HCT116 (cell line): ENCODE results near the gene MTARC2. TPM values are rescaled to one million over a fixed set of nuclear protein-coding genes. Genes with fewer than 3 reads are reported as not detected.

ENCODE experiments used
- ATAC-seq: fragments of 200-7000 bp; cut with Tn5 transposase; 2 replicates; pipeline ENCODE4 v1.9.1; 2020; ENCODE audit warnings: mild to moderate bottlenecking, moderate library complexity
- BruUV-seq: library from RNA; stranded (reverse); fragments of 400-500 nt; replicated peaks from 2 replicates; lab custom pipeline; 2021; lab: Mats Ljungman, UMichigan
- CTCF ChIA-PET: fragments of 300-600 bp; sonication (Branson Sonifier 250); formaldehyde crosslinking; loops from one replicate; lab custom pipeline; 2021; ENCODE audit warnings: antibody characterized with exemption; lab: Charles Lee
- POLR2A ChIA-PET: fragments of 300-600, 350-600 bp; sonication (Branson Sonifier 250); formaldehyde crosslinking; loops from one replicate; lab custom pipeline; 2021; ENCODE audit warnings: antibody characterized with exemption; lab: Charles Lee
- RAD21 ChIA-PET, 2 experiments: fragments of 300-600 bp; sonication (Branson Sonifier 250); formaldehyde crosslinking; loops; one replicate each; lab custom pipeline; 2023; ENCODE audit warnings: low total read pairs in 2 of 2; ENCODE audit not compliant: uncharacterized antibody in 2 of 2, unreplicated experiment in 2 of 2, low non-redundant PET in 1 of 2; lab: Charles Lee
- DNase-seq: peaks from one replicate; pipeline ENCODE4 v3.0.0-alpha.2; 2010; ENCODE audit warnings: low read depth, low spot score
- H2AFZ ChIP-seq: fragments of 200-600 bp; shearing (Covaris generic), sonication (generic); 2 replicates; pipeline ENCODE4 v1.6.1; 2017; ENCODE audit warnings: low read depth, mixed run types, mixed read lengths, antibody characterized with exemption, low read length; ENCODE audit not compliant: poor library complexity, severe bottlenecking
- H3K27ac ChIP-seq: 2 replicates; pipeline ENCODE4 v1.5.1; 2012; ENCODE audit warnings: low read depth, low read length
- H3K27me3 ChIP-seq: fragments of 200-600 bp; sonication (generic); 2 replicates; pipeline ENCODE4 v1.6.1; 2016; ENCODE audit warnings: mixed run types, low read length, mixed read lengths; ENCODE audit not compliant: insufficient read depth
- H3K36me3 ChIP-seq, 2 experiments: fragments of 200-500 bp in 1 of 2; fragments of 200-600 bp in 1 of 2; sonication (Bioruptor generic) in 1 of 2; sonication (generic) in 1 of 2; 2 replicates each; pipeline versions ENCODE4 v1.5.1 to v1.6.1; 2014 to 2016; ENCODE audit warnings: low read length in 2 of 2, inconsistent platforms in 1 of 2, mixed read lengths in 1 of 2, mixed run types in 1 of 2; ENCODE audit not compliant: insufficient read depth in 2 of 2, control insufficient read depth in 1 of 2
- H3K4me1 ChIP-seq, 2 experiments: fragments of 200-600 bp in 1 of 2; sonication (generic) in 1 of 2; 2 replicates each; pipeline versions ENCODE4 v1.5.1 to v1.6.1; 2012 to 2017; ENCODE audit warnings: low read length in 2 of 2, inconsistent platforms in 1 of 2, mild to moderate bottlenecking in 1 of 2, mixed read lengths in 1 of 2, mixed run types in 1 of 2, moderate library complexity in 1 of 2; ENCODE audit not compliant: insufficient read depth in 2 of 2, control insufficient read depth in 1 of 2
- H3K4me2 ChIP-seq: fragments of 200-600 bp; sonication (generic); 2 replicates; pipeline ENCODE4 v1.6.1; 2017; ENCODE audit warnings: mixed run types, low read length, mixed read lengths
- H3K4me3 ChIP-seq, 2 experiments: fragments of 200-600 bp in 1 of 2; sonication (generic) in 1 of 2; replicated peaks in 1 of 2; 2 replicates each; pipeline ENCODE4 v1.5.1; 2011 to 2016; ENCODE audit warnings: low read length in 2 of 2, control low read depth in 1 of 2, low read depth in 1 of 2, mild to moderate bottlenecking in 1 of 2, mixed read lengths in 1 of 2, mixed run types in 1 of 2
- H3K79me2 ChIP-seq: fragments of 200-600 bp; sonication (generic); 2 replicates; pipeline ENCODE4 v1.6.1; 2017; ENCODE audit warnings: mild to moderate bottlenecking, mixed run types, low read length, moderate library complexity, mixed read lengths; ENCODE audit not compliant: insufficient read depth
- H3K9ac ChIP-seq: fragments of 200-600 bp; sonication (generic); 2 replicates; pipeline ENCODE4 v1.6.1; 2016; ENCODE audit warnings: low read length, mixed read lengths
- H3K9me2 ChIP-seq: fragments of 200-600 bp; sonication (generic), shearing (Covaris generic); 2 replicates; pipeline ENCODE4 v1.6.1; 2017; ENCODE audit warnings: mixed run types, mild to moderate bottlenecking, moderate library complexity; ENCODE audit not compliant: insufficient read depth
- H3K9me3 ChIP-seq, 2 experiments: fragments of 200-500 bp in 1 of 2; fragments of 200-600 bp in 1 of 2; sonication (Bioruptor generic) in 1 of 2; sonication (generic) in 1 of 2; 2 replicates each; pipeline ENCODE4 v1.6.1; 2014 to 2017; ENCODE audit warnings: low read length in 2 of 2, mixed read lengths in 2 of 2, inconsistent platforms in 1 of 2, low read depth in 1 of 2, mild to moderate bottlenecking in 1 of 2, mixed run types in 1 of 2, moderate library complexity in 1 of 2; ENCODE audit not compliant: control insufficient read depth in 1 of 2, insufficient read depth in 1 of 2
- H4K20me1 ChIP-seq: fragments of 200-600 bp; sonication (generic), shearing (Covaris generic); 2 replicates; pipeline ENCODE4 v1.6.1; 2017; ENCODE audit warnings: mixed run types, mild to moderate bottlenecking, moderate library complexity; ENCODE audit not compliant: insufficient read depth
- CBX3 ChIP-seq: IDR thresholded peaks from 2 replicates; pipeline ENCODE4 v1.6.1; 2012; ENCODE audit warnings: low read depth
- CEBPB ChIP-seq: IDR thresholded peaks from 2 replicates; pipeline ENCODE4 v1.6.1; 2012; ENCODE audit warnings: low read depth
- ELF1 ChIP-seq: IDR thresholded peaks from 2 replicates; pipeline ENCODE4 v1.6.1; 2012; ENCODE audit warnings: low read depth, borderline replicate concordance
- EZH2phosphoT487 ChIP-seq: fragments of 200-600 bp; IDR thresholded peaks from 2 replicates; pipeline ENCODE4 v1.6.1; 2018; ENCODE audit warnings: antibody characterized with exemption, borderline replicate concordance
- FOSL1 ChIP-seq: IDR thresholded peaks from 2 replicates; pipeline ENCODE4 v1.6.1; 2012; ENCODE audit warnings: low read depth
- MAX ChIP-seq: IDR thresholded peaks from 2 replicates; pipeline ENCODE4 v1.6.1; 2012
- RAD21 ChIP-seq: IDR thresholded peaks from 2 replicates; pipeline ENCODE4 v1.6.1; 2012; ENCODE audit warnings: low read depth, mild to moderate bottlenecking
- SP1 ChIP-seq: IDR thresholded peaks from 2 replicates; pipeline ENCODE4 v1.6.1; 2012; ENCODE audit warnings: low read depth
- SRF ChIP-seq: IDR thresholded peaks from 2 replicates; pipeline ENCODE4 v1.6.1; 2012; ENCODE audit warnings: low read depth
- TCF7L2 ChIP-seq: IDR thresholded peaks from 2 replicates; pipeline ENCODE4 v1.7.0; 2011; ENCODE audit warnings: borderline replicate concordance, inconsistent platforms; ENCODE audit not compliant: insufficient read depth, insufficient read length; ENCODE audit errors: extremely low read depth
- YY1 ChIP-seq: IDR thresholded peaks from 2 replicates; pipeline ENCODE4 v1.6.1; 2011; ENCODE audit warnings: low read length, low read depth, moderate library complexity, mild to moderate bottlenecking; ENCODE audit not compliant: insufficient replicate concordance; ENCODE audit errors: extremely low read depth
- ZFX ChIP-seq: fragments of 450-650 bp; IDR thresholded peaks from 2 replicates; pipeline ENCODE4 v1.6.1; 2017
- ZNF274 ChIP-seq: fragments of 200-500 bp; sonication (Bioruptor generic); IDR thresholded peaks from 2 replicates; pipeline ENCODE4 v1.6.1; 2014; ENCODE audit warnings: mild to moderate bottlenecking, low read depth, low read length, inconsistent platforms
- intact Hi-C: fragments of 100-400 bp; cut with micrococcal nuclease; formaldehyde crosslinking; loops from 2 replicates; pipeline ENCODE4 v1.10.0; 2022
- total RNA-seq: library from RNA; stranded (reverse); gene quantifications from one replicate; pipeline ENCODE4 v1.2.1, GENCODE V29; 2021; ENCODE audit not compliant: unreplicated experiment
- TF ChIP-seq, protein P1 (sequence below): IDR thresholded peaks from 2 replicates; pipeline ENCODE4 v1.6.1; 2012; ENCODE audit warnings: low read depth
- TF ChIP-seq, protein P2 (sequence below): IDR thresholded peaks from 2 replicates; pipeline ENCODE4 v1.6.1; 2011; ENCODE audit warnings: mild to moderate bottlenecking, low read length, moderate library complexity; ENCODE audit not compliant: insufficient replicate concordance; ENCODE audit errors: extremely low read depth

Gene MTARC2
- total RNA-seq, 1 experiment from 2014 or later, result 16.6 TPM

GRCh38 chr1:220796530-220796929 lies 48.4 kb downstream of the MTARC2 start (continued):
- TF ChIP-seq, protein P1, sequence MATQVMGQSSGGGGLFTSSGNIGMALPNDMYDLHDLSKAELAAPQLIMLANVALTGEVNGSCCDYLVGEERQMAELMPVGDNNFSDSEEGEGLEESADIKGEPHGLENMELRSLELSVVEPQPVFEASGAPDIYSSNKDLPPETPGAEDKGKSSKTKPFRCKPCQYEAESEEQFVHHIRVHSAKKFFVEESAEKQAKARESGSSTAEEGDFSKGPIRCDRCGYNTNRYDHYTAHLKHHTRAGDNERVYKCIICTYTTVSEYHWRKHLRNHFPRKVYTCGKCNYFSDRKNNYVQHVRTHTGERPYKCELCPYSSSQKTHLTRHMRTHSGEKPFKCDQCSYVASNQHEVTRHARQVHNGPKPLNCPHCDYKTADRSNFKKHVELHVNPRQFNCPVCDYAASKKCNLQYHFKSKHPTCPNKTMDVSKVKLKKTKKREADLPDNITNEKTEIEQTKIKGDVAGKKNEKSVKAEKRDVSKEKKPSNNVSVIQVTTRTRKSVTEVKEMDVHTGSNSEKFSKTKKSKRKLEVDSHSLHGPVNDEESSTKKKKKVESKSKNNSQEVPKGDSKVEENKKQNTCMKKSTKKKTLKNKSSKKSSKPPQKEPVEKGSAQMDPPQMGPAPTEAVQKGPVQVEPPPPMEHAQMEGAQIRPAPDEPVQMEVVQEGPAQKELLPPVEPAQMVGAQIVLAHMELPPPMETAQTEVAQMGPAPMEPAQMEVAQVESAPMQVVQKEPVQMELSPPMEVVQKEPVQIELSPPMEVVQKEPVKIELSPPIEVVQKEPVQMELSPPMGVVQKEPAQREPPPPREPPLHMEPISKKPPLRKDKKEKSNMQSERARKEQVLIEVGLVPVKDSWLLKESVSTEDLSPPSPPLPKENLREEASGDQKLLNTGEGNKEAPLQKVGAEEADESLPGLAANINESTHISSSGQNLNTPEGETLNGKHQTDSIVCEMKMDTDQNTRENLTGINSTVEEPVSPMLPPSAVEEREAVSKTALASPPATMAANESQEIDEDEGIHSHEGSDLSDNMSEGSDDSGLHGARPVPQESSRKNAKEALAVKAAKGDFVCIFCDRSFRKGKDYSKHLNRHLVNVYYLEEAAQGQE, result no peak
- TF ChIP-seq SP1 (no peak), MAX (no peak), ZFX (no peak)
- TF ChIP-seq, all 23 proteins: peak for 0

- POLR2A ChIA-PET, result no interaction called here
- H3K27me3 ChIP-seq, result no peaks in the 10 kb centered on the region
- no TSS peak for BruUV-seq
- no peaks in the 10 kb centered on the region for H3K9me2 ChIP-seq
- H3K79me2 ChIP-seq, result no peaks in the 10 kb centered on the region
- H3K36me3 ChIP-seq, result peaks cover 0 to 4% of the 10 kb centered on the region in 2 experiments; a peak in 1 of 4 replicates
- DNase-seq, result no peak
- no peak overlapping the region for H2AFZ ChIP-seq
- no peak for ATAC-seq
- no peaks in the 10 kb centered on the region for H3K4me1 ChIP-seq
- H4K20me1 ChIP-seq, result no peaks in the 10 kb centered on the region
- RAD21 ChIA-PET, result no interaction called here
- intact Hi-C loops, result no loop called here
- no peak overlapping the region for H3K9ac ChIP-seq
- no peak overlapping the region for H3K27ac ChIP-seq
- CTCF ChIA-PET, result no interaction called here
- H3K9me3 ChIP-seq, result no peaks in the 10 kb centered on the region
- no peak overlapping the region for H3K4me2 ChIP-seq
- H3K4me3 ChIP-seq, result no peak overlapping the region
- TF ChIP-seq YY1 (no peak), ZNF274 (no peak), EZH2phosphoT487 (no peak), CBX3 (no peak), RAD21 (no peak), FOSL1 (no peak), TCF7L2 (no peak), MAX (no peak), SRF (no peak), CEBPB (no peak), ELF1 (no peak)
- TF ChIP-seq, protein P1, result no peak
- TF ChIP-seq, protein P2, sequence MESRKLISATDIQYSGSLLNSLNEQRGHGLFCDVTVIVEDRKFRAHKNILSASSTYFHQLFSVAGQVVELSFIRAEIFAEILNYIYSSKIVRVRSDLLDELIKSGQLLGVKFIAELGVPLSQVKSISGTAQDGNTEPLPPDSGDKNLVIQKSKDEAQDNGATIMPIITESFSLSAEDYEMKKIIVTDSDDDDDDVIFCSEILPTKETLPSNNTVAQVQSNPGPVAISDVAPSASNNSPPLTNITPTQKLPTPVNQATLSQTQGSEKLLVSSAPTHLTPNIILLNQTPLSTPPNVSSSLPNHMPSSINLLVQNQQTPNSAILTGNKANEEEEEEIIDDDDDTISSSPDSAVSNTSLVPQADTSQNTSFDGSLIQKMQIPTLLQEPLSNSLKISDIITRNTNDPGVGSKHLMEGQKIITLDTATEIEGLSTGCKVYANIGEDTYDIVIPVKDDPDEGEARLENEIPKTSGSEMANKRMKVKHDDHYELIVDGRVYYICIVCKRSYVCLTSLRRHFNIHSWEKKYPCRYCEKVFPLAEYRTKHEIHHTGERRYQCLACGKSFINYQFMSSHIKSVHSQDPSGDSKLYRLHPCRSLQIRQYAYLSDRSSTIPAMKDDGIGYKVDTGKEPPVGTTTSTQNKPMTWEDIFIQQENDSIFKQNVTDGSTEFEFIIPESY, result no peak
Observed at GRCh38 chr1:220797044-220797443, 48.9 kb downstream of the MTARC2 start.
